Dedifferentiated amniotic fluid mesenchymal stem cell (primary cell): ENCODE data around the gene CCSER1.

Source experiments
- DNase-seq: peaks from one replicate; pipeline ENCODE4 v3.0.0-alpha.2; 2016; ENCODE audit errors: extremely low spot score

CCSER1 gene

GRCh38 chr4:90951037-90951436 is 823.8 kb downstream of the CCSER1 start:
- no peak for DNase-seq

- DNase-seq, result no peak
These were observed 831.2 kb downstream of the CCSER1 start for GRCh38 chr4:90958256-90958895.

GRCh38 chr4:90960433-90960832 is 833.2 kb downstream of the CCSER1 start:
- DNase-seq, result no peak

GRCh38 chr4:90960840-90961239 is 833.6 kb downstream of the CCSER1 start:
- DNase-seq, result no peak

- DNase-seq, result no peak
These were observed 842.8 kb downstream of the CCSER1 start for GRCh38 chr4:90970021-90970420.

- no peak for DNase-seq
These were observed 850.5 kb downstream of the CCSER1 start for GRCh38 chr4:90977726-90978125.

- no peak for DNase-seq
These were observed 852.4 kb downstream of the CCSER1 start for GRCh38 chr4:90979556-90979955.

- no peak for DNase-seq
These were observed 855.6 kb downstream of the CCSER1 start for GRCh38 chr4:90982813-90983212.

GRCh38 chr4:90990284-90990683 is 863.1 kb downstream of the CCSER1 start:
- DNase-seq, result no peak

- DNase-seq, result no peak
These were observed 865.0 kb downstream of the CCSER1 start for GRCh38 chr4:90992213-90992612.

- DNase-seq, result no peak
These were observed 867.8 kb downstream of the CCSER1 start for GRCh38 chr4:90994851-90995574.

GRCh38 chr4:90995996-90996395 is 868.8 kb downstream of the CCSER1 start:
- DNase-seq, result no peak

GRCh38 chr4:90996813-90997212 is 869.6 kb downstream of the CCSER1 start:
- DNase-seq, result no peak

- DNase-seq, result no peak
These were observed 888.7 kb downstream of the CCSER1 start for GRCh38 chr4:91015861-91016260.

GRCh38 chr4:91019513-91019912 is 892.3 kb downstream of the CCSER1 start:
- DNase-seq, result no peak

GRCh38 chr4:91025241-91026148 is 898.3 kb downstream of the CCSER1 start:
- no peak for DNase-seq

GRCh38 chr4:91028228-91028627 is 901.0 kb downstream of the CCSER1 start:
- no peak for DNase-seq

- no peak for DNase-seq
These were observed 904.6 kb downstream of the CCSER1 start for GRCh38 chr4:91031761-91032160.

- DNase-seq, result no peak
These were observed 905.7 kb downstream of the CCSER1 start for GRCh38 chr4:91032725-91033445.

GRCh38 chr4:91035276-91035675 is 908.1 kb downstream of the CCSER1 start:
- DNase-seq, result no peak

GRCh38 chr4:91037951-91038350 is 910.8 kb downstream of the CCSER1 start:
- no peak for DNase-seq

GRCh38 chr4:91057871-91058270 is 930.7 kb downstream of the CCSER1 start:
- no peak for DNase-seq
